SK-N-SH treated with all-trans-retinoic acid at 6 μM for 48 hours (cell line): ENCODE measurements around the gene KASH5.

ENCODE experiments used
- BACH2 ChIP-seq: fragments of 250-450 bp; sonication (Bioruptor Pico); IDR thresholded peaks from 2 replicates; pipeline ENCODE4 v1.9.0; 2021; ENCODE audit warnings: mild to moderate bottlenecking, borderline replicate concordance
- CSRNP3 ChIP-seq: fragments of 250-450 bp; sonication (Bioruptor Pico); IDR thresholded peaks from 2 replicates; pipeline ENCODE4 v1.5.1; 2021; ENCODE audit warnings: mild to moderate bottlenecking, moderate library complexity
- ESRRG ChIP-seq: fragments of 250-450 bp; sonication (Bioruptor Pico); IDR thresholded peaks from 2 replicates; pipeline ENCODE4 v1.6.1; 2021; ENCODE audit warnings: mild to moderate bottlenecking
- ISL1 ChIP-seq: fragments of 250-450 bp; sonication (Bioruptor Pico); IDR thresholded peaks from 2 replicates; pipeline ENCODE4 v2.1.2; 2022; ENCODE audit warnings: mild to moderate bottlenecking, moderate library complexity
- TCF4 ChIP-seq: fragments of 250-450 bp; sonication (Bioruptor Pico); IDR thresholded peaks from 2 replicates; pipeline ENCODE4 v1.8.0; 2021; ENCODE audit warnings: mild to moderate bottlenecking, moderate library complexity, borderline replicate concordance
- ZNF8 ChIP-seq: fragments of 450-650 bp; formaldehyde crosslinking; IDR thresholded peaks from 2 replicates; pipeline ENCODE4 v1.5.0; 2020; ENCODE audit warnings: mild to moderate bottlenecking, moderate library complexity
- TF ChIP-seq, protein P1 (sequence below): fragments of 250-450 bp; sonication (Bioruptor Pico); IDR thresholded peaks from 2 replicates; pipeline ENCODE4 v1.5.1; 2020; ENCODE audit warnings: low read depth, mild to moderate bottlenecking, moderate library complexity

- TF ChIP-seq CSRNP3 (no peak), ISL1 (CRISPR knock-in tag) (no peak), BACH2 (CRISPR knock-in tag) (no peak), ESRRG (CRISPR knock-in tag) (no peak), TCF4 (CRISPR knock-in tag) (no peak), ZNF8 (CRISPR knock-in tag) (no peak)
- TF ChIP-seq, protein P1, sequence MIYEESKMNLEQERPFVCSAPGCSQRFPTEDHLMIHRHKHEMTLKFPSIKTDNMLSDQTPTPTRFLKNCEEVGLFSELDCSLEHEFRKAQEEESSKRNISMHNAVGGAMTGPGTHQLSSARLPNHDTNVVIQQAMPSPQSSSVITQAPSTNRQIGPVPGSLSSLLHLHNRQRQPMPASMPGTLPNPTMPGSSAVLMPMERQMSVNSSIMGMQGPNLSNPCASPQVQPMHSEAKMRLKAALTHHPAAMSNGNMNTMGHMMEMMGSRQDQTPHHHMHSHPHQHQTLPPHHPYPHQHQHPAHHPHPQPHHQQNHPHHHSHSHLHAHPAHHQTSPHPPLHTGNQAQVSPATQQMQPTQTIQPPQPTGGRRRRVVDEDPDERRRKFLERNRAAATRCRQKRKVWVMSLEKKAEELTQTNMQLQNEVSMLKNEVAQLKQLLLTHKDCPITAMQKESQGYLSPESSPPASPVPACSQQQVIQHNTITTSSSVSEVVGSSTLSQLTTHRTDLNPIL: no peak
Measured at GRCh38 chr19:49428547-49429451, 40.8 kb downstream of the KASH5 start.
